GM23338 (cell line): ENCODE measurements around the gene ENTPD8. TPM values are rescaled to one million over a fixed set of nuclear protein-coding genes. Genes with fewer than 3 reads are reported as not detected.

ENCODE experiments used
- ATAC-seq: fragments of 200-7000 bp; cut with Tn5 transposase; 3 replicates; pipeline ENCODE4 v1.9.1; 2020
- DNase-seq: peaks from one replicate; pipeline ENCODE4 v3.0.0-alpha.2; 2015; ENCODE audit warnings: low spot score
- H2AFZ ChIP-seq: fragments of 200-600 bp; sonication (generic); 2 replicates; pipeline ENCODE4 v1.8.0; 2016; ENCODE audit warnings: antibody characterized with exemption, mild to moderate bottlenecking, moderate library complexity
- H3F3A ChIP-seq: fragments of 200-600 bp; sonication (generic); replicated peaks from 2 replicates; pipeline ENCODE4 v1.8.0; 2017; ENCODE audit warnings: antibody characterized with exemption, mixed run types, low read depth
- H3K27ac ChIP-seq: fragments of 200-600 bp; sonication (generic); 2 replicates; pipeline ENCODE4 v1.6.1; 2016; ENCODE audit warnings: low read depth
- H3K27me3 ChIP-seq: fragments of 200-600 bp; sonication (generic); 2 replicates; pipeline ENCODE4 v1.8.0; 2016; ENCODE audit warnings: mild to moderate bottlenecking, mixed run types, moderate library complexity; ENCODE audit not compliant: insufficient read depth
- H3K36me3 ChIP-seq: fragments of 200-600 bp; sonication (generic); 2 replicates; pipeline ENCODE4 v1.8.0; 2016; ENCODE audit warnings: mild to moderate bottlenecking; ENCODE audit not compliant: insufficient read depth
- H3K4me1 ChIP-seq: fragments of 200-600 bp; sonication (generic); 2 replicates; pipeline ENCODE4 v1.8.0; 2016; ENCODE audit warnings: mild to moderate bottlenecking, moderate library complexity; ENCODE audit not compliant: insufficient read depth
- H3K4me2 ChIP-seq: fragments of 200-600 bp; sonication (generic); 2 replicates; pipeline ENCODE4 v1.7.1; 2017; ENCODE audit warnings: mixed run types
- H3K4me3 ChIP-seq: fragments of 200-600 bp; sonication (generic); 2 replicates; pipeline ENCODE4 v1.6.1; 2016; ENCODE audit warnings: mixed run types
- H3K79me2 ChIP-seq: fragments of 200-600 bp; sonication (generic); replicated peaks from 2 replicates; pipeline ENCODE4 v1.8.0; 2017; ENCODE audit warnings: mild to moderate bottlenecking; ENCODE audit not compliant: insufficient read depth
- H3K9me2 ChIP-seq: fragments of 200-600 bp; sonication (generic); 2 replicates; pipeline ENCODE4 v1.8.0; 2017; ENCODE audit not compliant: insufficient read depth
- H4K20me1 ChIP-seq: fragments of 200-600 bp; sonication (generic); replicated peaks from 2 replicates; pipeline ENCODE4 v1.8.0; 2017; ENCODE audit warnings: mild to moderate bottlenecking; ENCODE audit not compliant: insufficient read depth
- H3K27ac Mint-ChIP-seq: 2 replicates; pipeline ENCODE4 v1.8.0; 2020; ENCODE audit warnings: inconsistent platforms, mild to moderate bottlenecking, moderate library complexity, mixed read lengths
- H3K27me3 Mint-ChIP-seq: 3 replicates; pipeline ENCODE4 v1.8.0; 2022; ENCODE audit warnings: low read depth, mild to moderate bottlenecking, moderate library complexity, mixed read lengths, inconsistent platforms; ENCODE audit not compliant: insufficient read depth, poor library complexity
- H3K36me3 Mint-ChIP-seq: 3 replicates; pipeline ENCODE4 v1.8.0; 2021; ENCODE audit warnings: low read depth, mild to moderate bottlenecking, inconsistent platforms, moderate library complexity, mixed read lengths
- H3K4me1 Mint-ChIP-seq: 3 replicates; pipeline ENCODE4 v1.8.0; 2020; ENCODE audit warnings: mild to moderate bottlenecking, inconsistent platforms, mixed read lengths
- H3K4me3 Mint-ChIP-seq: 3 replicates; pipeline ENCODE4 v1.8.0; 2021; ENCODE audit warnings: moderate library complexity, mild to moderate bottlenecking, inconsistent platforms, mixed read lengths
- H3K9me3 Mint-ChIP-seq: 3 replicates; pipeline ENCODE4 v1.8.0; 2020; ENCODE audit warnings: moderate library complexity, mild to moderate bottlenecking, inconsistent platforms, mixed read lengths
- CREB1 ChIP-seq: fragments of 250-450 bp; sonication (Bioruptor Pico); IDR thresholded peaks from 2 replicates; pipeline ENCODE4 v1.5.0; 2020; ENCODE audit warnings: low read depth, mild to moderate bottlenecking, moderate library complexity
- ETS1 ChIP-seq: IDR thresholded peaks from 2 replicates; pipeline ENCODE4 v1.6.1; 2016; ENCODE audit warnings: antibody characterized with exemption
- EZH2 ChIP-seq: fragments of 200-600 bp; sonication (generic); IDR thresholded peaks from one replicate; pipeline ENCODE4 v1.8.0; 2017; ENCODE audit warnings: antibody characterized with exemption, mild to moderate bottlenecking, low read depth; ENCODE audit not compliant: unreplicated experiment
- EZH2phosphoT487 ChIP-seq: fragments of 200-600 bp; sonication (generic); IDR thresholded peaks from one replicate; pipeline ENCODE4 v1.8.1; 2018; ENCODE audit warnings: antibody characterized with exemption; ENCODE audit not compliant: unreplicated experiment
- JUNB ChIP-seq: IDR thresholded peaks from one replicate; pipeline ENCODE4 v1.6.1; 2016; ENCODE audit warnings: antibody characterized with exemption; ENCODE audit not compliant: unreplicated experiment
- NANOG ChIP-seq: IDR thresholded peaks from 2 replicates; pipeline ENCODE4 v1.6.1; 2016; ENCODE audit warnings: antibody characterized with exemption, borderline replicate concordance
- POLR2AphosphoS5 ChIP-seq: IDR thresholded peaks from 2 replicates; pipeline ENCODE4 v1.6.1; 2016; ENCODE audit warnings: antibody characterized with exemption, low read depth
- REST ChIP-seq: IDR thresholded peaks from one replicate; pipeline ENCODE4 v1.6.1; 2018; ENCODE audit warnings: antibody characterized with exemption; ENCODE audit not compliant: unreplicated experiment
- STAT1 ChIP-seq: IDR thresholded peaks from one replicate; pipeline ENCODE4 v1.6.1; 2016; ENCODE audit warnings: antibody characterized with exemption; ENCODE audit not compliant: unreplicated experiment
- ZNF114 ChIP-seq: fragments of 250-450 bp; sonication (Bioruptor Pico); IDR thresholded peaks from 2 replicates; pipeline ENCODE4 v1.5.0; 2020; ENCODE audit warnings: mild to moderate bottlenecking, moderate library complexity
- ZNF331 ChIP-seq: fragments of 250-450 bp; sonication (Bioruptor Pico); IDR thresholded peaks from 2 replicates; pipeline ENCODE4 v1.5.0; 2020; ENCODE audit warnings: low read depth, mild to moderate bottlenecking, moderate library complexity
- polyA plus RNA-seq: library from polyadenylated mRNA; unstranded; fragments of >200 nt; fragmentation: Nextera tagmentation; extraction: Ambion mirVana; gene quantifications from 2 replicates; pipeline ENCODE4 v1.2.1, GENCODE V29; 2016
- total RNA-seq: library from RNA; depleted of rRNA; stranded (reverse); fragments of >200 nt; shearing (Covaris generic); gene quantifications from 2 replicates; pipeline ENCODE4 v1.2.3, GENCODE V29; 2014
- TF ChIP-seq, protein P1 (sequence below), 2 experiments: fragments of 200-600 bp in 1 of 2; sonication (generic) in 1 of 2; conservative IDR thresholded peaks; 2 replicates each; pipeline versions ENCODE4 v1.5.1 to v1.6.1; 2016 to 2017; ENCODE audit warnings: antibody characterized with exemption in 2 of 2, low read depth in 2 of 2, mild to moderate bottlenecking in 2 of 2, moderate library complexity in 1 of 2
- TF ChIP-seq, protein P2 (sequence below): fragments of 250-450 bp; sonication (Bioruptor Pico); IDR thresholded peaks from 2 replicates; pipeline ENCODE4 v1.5.0; 2020; ENCODE audit warnings: mild to moderate bottlenecking, moderate library complexity

ENTPD8 gene
- total and polyA plus RNA-seq, 2 experiments from 2014 or later: 0.42 to 0.89 TPM

GRCh38 chr9:137429974-137430722 lies 11.0 kb downstream of the ENTPD8 start:
- Histone ChIP-seq H2AFZ (no peak overlapping the region), H3K79me2 (no peaks in the 10 kb centered on the region), H3K9me2 (no peaks in the 10 kb centered on the region), H3K36me3 (no peaks in the 10 kb centered on the region), H3K4me1 (no peaks in the 10 kb centered on the region), H3K4me2 (no peak overlapping the region), H3K27me3 (no peaks in the 10 kb centered on the region), H4K20me1 (no peaks in the 10 kb centered on the region), H3K4me3 (no peak overlapping the region), H3K27ac (no peak overlapping the region), H3F3A (no peaks in the 10 kb centered on the region)
- Mint-ChIP-seq H3K9me3 (no peaks in the 10 kb centered on the region), H3K4me1 (no peaks in the 10 kb centered on the region), H3K27ac (no peak overlapping the region), H3K27me3 (no peaks in the 10 kb centered on the region), H3K36me3 (no peaks in the 10 kb centered on the region), H3K4me3 (no peak overlapping the region)
- TF ChIP-seq ETS1 (no peak), CREB1 (CRISPR knock-in tag) (no peak), REST (no peak), POLR2AphosphoS5 (no peak), EZH2 (no peak), JUNB (no peak), NANOG (no peak), ZNF114 (CRISPR knock-in tag) (no peak), EZH2phosphoT487 (no peak), STAT1 (no peak), ZNF331 (no peak)
- TF ChIP-seq, protein P1, sequence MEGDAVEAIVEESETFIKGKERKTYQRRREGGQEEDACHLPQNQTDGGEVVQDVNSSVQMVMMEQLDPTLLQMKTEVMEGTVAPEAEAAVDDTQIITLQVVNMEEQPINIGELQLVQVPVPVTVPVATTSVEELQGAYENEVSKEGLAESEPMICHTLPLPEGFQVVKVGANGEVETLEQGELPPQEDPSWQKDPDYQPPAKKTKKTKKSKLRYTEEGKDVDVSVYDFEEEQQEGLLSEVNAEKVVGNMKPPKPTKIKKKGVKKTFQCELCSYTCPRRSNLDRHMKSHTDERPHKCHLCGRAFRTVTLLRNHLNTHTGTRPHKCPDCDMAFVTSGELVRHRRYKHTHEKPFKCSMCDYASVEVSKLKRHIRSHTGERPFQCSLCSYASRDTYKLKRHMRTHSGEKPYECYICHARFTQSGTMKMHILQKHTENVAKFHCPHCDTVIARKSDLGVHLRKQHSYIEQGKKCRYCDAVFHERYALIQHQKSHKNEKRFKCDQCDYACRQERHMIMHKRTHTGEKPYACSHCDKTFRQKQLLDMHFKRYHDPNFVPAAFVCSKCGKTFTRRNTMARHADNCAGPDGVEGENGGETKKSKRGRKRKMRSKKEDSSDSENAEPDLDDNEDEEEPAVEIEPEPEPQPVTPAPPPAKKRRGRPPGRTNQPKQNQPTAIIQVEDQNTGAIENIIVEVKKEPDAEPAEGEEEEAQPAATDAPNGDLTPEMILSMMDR (conservative IDR thresholded peaks at IDR 0.05; ENCODE audit: low read depth in 2 of 2): no peak
- TF ChIP-seq, protein P2, sequence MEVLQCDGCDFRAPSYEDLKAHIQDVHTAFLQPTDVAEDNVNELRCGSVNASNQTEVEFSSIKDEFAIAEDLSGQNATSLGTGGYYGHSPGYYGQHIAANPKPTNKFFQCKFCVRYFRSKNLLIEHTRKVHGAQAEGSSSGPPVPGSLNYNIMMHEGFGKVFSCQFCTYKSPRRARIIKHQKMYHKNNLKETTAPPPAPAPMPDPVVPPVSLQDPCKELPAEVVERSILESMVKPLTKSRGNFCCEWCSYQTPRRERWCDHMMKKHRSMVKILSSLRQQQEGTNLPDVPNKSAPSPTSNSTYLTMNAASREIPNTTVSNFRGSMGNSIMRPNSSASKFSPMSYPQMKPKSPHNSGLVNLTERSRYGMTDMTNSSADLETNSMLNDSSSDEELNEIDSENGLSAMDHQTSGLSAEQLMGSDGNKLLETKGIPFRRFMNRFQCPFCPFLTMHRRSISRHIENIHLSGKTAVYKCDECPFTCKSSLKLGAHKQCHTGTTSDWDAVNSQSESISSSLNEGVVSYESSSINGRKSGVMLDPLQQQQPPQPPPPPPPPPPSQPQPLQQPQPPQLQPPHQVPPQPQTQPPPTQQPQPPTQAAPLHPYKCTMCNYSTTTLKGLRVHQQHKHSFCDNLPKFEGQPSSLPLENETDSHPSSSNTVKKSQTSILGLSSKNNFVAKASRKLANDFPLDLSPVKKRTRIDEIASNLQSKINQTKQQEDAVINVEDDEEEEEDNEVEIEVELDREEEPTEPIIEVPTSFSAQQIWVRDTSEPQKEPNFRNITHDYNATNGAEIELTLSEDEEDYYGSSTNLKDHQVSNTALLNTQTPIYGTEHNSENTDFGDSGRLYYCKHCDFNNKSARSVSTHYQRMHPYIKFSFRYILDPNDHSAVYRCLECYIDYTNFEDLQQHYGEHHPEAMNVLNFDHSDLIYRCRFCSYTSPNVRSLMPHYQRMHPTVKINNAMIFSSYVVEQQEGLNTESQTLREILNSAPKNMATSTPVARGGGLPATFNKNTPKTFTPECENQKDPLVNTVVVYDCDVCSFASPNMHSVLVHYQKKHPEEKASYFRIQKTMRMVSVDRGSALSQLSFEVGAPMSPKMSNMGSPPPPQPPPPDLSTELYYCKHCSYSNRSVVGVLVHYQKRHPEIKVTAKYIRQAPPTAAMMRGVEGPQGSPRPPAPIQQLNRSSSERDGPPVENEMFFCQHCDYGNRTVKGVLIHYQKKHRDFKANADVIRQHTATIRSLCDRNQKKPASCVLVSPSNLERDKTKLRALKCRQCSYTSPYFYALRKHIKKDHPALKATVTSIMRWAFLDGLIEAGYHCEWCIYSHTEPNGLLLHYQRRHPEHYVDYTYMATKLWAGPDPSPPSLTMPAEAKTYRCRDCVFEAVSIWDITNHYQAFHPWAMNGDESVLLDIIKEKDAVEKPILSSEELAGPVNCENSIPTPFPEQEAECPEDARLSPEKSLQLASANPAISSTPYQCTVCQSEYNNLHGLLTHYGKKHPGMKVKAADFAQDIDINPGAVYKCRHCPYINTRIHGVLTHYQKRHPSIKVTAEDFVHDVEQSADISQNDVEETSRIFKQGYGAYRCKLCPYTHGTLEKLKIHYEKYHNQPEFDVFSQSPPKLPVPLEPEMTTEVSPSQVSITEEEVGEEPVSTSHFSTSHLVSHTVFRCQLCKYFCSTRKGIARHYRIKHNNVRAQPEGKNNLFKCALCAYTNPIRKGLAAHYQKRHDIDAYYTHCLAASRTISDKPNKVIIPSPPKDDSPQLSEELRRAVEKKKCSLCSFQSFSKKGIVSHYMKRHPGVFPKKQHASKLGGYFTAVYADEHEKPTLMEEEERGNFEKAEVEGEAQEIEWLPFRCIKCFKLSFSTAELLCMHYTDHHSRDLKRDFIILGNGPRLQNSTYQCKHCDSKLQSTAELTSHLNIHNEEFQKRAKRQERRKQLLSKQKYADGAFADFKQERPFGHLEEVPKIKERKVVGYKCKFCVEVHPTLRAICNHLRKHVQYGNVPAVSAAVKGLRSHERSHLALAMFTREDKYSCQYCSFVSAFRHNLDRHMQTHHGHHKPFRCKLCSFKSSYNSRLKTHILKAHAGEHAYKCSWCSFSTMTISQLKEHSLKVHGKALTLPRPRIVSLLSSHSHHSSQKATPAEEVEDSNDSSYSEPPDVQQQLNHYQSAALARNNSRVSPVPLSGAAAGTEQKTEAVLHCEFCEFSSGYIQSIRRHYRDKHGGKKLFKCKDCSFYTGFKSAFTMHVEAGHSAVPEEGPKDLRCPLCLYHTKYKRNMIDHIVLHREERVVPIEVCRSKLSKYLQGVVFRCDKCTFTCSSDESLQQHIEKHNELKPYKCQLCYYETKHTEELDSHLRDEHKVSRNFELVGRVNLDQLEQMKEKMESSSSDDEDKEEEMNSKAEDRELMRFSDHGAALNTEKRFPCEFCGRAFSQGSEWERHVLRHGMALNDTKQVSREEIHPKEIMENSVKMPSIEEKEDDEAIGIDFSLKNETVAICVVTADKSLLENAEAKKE: no peak
- DNase-seq (peak; percentile 60), ATAC-seq (peak; percentile 69)
